GM12878 (cell line): ENCODE data around the gene LMOD1. TPM values are rescaled to one million over a fixed set of nuclear protein-coding genes. Genes with fewer than 3 reads are reported as not detected.

ENCODE experiments used
- ATF2 ChIP-seq: IDR thresholded peaks from 2 replicates; pipeline ENCODE4 v1.6.1; 2012; ENCODE audit warnings: low read length, inconsistent platforms
- ATF3 ChIP-seq: IDR thresholded peaks from 2 replicates; pipeline ENCODE4 v1.6.1; 2011; ENCODE audit warnings: low read depth, mild to moderate bottlenecking, low read length, moderate library complexity, borderline replicate concordance; ENCODE audit errors: extremely low read depth
- BCL11A ChIP-seq: IDR thresholded peaks from 2 replicates; pipeline ENCODE4 v1.6.1; 2011; ENCODE audit warnings: low read depth, low read length
- CREB1 ChIP-seq: IDR thresholded peaks from 2 replicates; pipeline ENCODE4 v1.6.1; 2012; ENCODE audit warnings: low read depth, mild to moderate bottlenecking, inconsistent platforms
- CREM ChIP-seq: IDR thresholded peaks from 2 replicates; pipeline ENCODE4 v1.6.1; 2014; ENCODE audit warnings: antibody characterized with exemption, low read depth
- EED ChIP-seq: sonication (generic); IDR thresholded peaks from 2 replicates; pipeline ENCODE4 v1.6.1; 2016; ENCODE audit warnings: antibody characterized with exemption, low read depth
- GATAD2B ChIP-seq: fragments of 450-650 bp; conservative IDR thresholded peaks from 2 replicates; pipeline ENCODE4 v1.6.1; 2017; ENCODE audit warnings: low read depth, mild to moderate bottlenecking, moderate library complexity
- IKZF2 ChIP-seq, 2 experiments: fragments of 450-650 bp; IDR thresholded peaks; 2 replicates each; pipeline ENCODE4 v1.6.1; 2017; ENCODE audit warnings: mild to moderate bottlenecking in 2 of 2, moderate library complexity in 2 of 2
- JUNB ChIP-seq: IDR thresholded peaks from 2 replicates; pipeline ENCODE4 v1.6.1; 2016; ENCODE audit warnings: antibody characterized with exemption, mild to moderate bottlenecking
- KAT2A ChIP-seq: conservative IDR thresholded peaks from 2 replicates; pipeline ENCODE4 v1.6.1; 2011; ENCODE audit warnings: low read depth, low read length; ENCODE audit not compliant: control insufficient read depth
- NFXL1 ChIP-seq: fragments of 450-650 bp; IDR thresholded peaks from 2 replicates; pipeline ENCODE4 v1.6.1; 2017; ENCODE audit warnings: antibody characterized with exemption, mild to moderate bottlenecking, borderline replicate concordance
- NFYA ChIP-seq: IDR thresholded peaks from 2 replicates; pipeline ENCODE4 v1.6.1; 2011; ENCODE audit warnings: low read depth, mild to moderate bottlenecking, low read length, improper control_type of control experiment, borderline replicate concordance
- POU2F2 ChIP-seq: IDR thresholded peaks from 3 replicates; pipeline ENCODE4 v1.6.1; 2011; ENCODE audit warnings: low read depth, mild to moderate bottlenecking, low read length, borderline replicate concordance
- RAD51 ChIP-seq: fragments of 450-650 bp; IDR thresholded peaks from 2 replicates; pipeline ENCODE4 v1.6.1; 2016; ENCODE audit warnings: moderate library complexity, mild to moderate bottlenecking, inconsistent platforms
- RELB ChIP-seq: fragments of 450-650 bp; IDR thresholded peaks from 2 replicates; pipeline ENCODE4 v1.6.1; 2017; ENCODE audit warnings: low read depth, mild to moderate bottlenecking, moderate library complexity
- ZNF592 ChIP-seq: fragments of 450-650 bp; IDR thresholded peaks from 2 replicates; pipeline ENCODE4 v1.6.1; 2017; ENCODE audit warnings: mild to moderate bottlenecking, moderate library complexity
- ZNF622 ChIP-seq: fragments of 450-650 bp; IDR thresholded peaks from 2 replicates; pipeline ENCODE4 v1.6.1; 2017; ENCODE audit warnings: mild to moderate bottlenecking, inconsistent platforms
- polyA plus RNA-seq, 11 experiments: library from polyadenylated mRNA; depleted of rRNA in 4 of 11; unstranded in 6 of 11; stranded (reverse) in 5 of 11; fragments of >200 nt; fragmentation: Nextera tagmentation in 4 of 11; fragmentation: Illumina TruSeq in 1 of 11; extraction: Ambion mirVana in 4 of 11; extraction: Trizol in 1 of 11; gene quantifications; 1 replicate in 1 of 11; 2 replicates in 10 of 11; pipeline versions ENCODE4 v1.2.1 to v1.2.3, GENCODE V29; 2011 to 2016; ENCODE audit warnings: inconsistent platforms in 2 of 11, missing spikeins in 2 of 11, low read depth in 1 of 11
- total RNA-seq, 4 experiments: library from RNA; depleted of rRNA in 3 of 4; stranded (reverse); fragments of >200 nt in 3 of 4; fragmentation: Illumina TruSeq in 1 of 4; extraction: Trizol in 1 of 4; gene quantifications; 2 replicates each; pipeline versions ENCODE4 v1.2.1 to v1.2.3, GENCODE V29; 2013 to 2021
- TF ChIP-seq, protein P1 (sequence below): fragments of 150-350 bp; IDR thresholded peaks from 2 replicates; pipeline ENCODE4 v1.6.1; 2016; ENCODE audit warnings: low read depth, low read length

Gene LMOD1
- total and polyA plus RNA-seq, 10 of the 15 experiments (the other 5 are each of a cell fraction or from before 2014, with no cell fraction given): 0.15 TPM; not detected in 9

DNA sequence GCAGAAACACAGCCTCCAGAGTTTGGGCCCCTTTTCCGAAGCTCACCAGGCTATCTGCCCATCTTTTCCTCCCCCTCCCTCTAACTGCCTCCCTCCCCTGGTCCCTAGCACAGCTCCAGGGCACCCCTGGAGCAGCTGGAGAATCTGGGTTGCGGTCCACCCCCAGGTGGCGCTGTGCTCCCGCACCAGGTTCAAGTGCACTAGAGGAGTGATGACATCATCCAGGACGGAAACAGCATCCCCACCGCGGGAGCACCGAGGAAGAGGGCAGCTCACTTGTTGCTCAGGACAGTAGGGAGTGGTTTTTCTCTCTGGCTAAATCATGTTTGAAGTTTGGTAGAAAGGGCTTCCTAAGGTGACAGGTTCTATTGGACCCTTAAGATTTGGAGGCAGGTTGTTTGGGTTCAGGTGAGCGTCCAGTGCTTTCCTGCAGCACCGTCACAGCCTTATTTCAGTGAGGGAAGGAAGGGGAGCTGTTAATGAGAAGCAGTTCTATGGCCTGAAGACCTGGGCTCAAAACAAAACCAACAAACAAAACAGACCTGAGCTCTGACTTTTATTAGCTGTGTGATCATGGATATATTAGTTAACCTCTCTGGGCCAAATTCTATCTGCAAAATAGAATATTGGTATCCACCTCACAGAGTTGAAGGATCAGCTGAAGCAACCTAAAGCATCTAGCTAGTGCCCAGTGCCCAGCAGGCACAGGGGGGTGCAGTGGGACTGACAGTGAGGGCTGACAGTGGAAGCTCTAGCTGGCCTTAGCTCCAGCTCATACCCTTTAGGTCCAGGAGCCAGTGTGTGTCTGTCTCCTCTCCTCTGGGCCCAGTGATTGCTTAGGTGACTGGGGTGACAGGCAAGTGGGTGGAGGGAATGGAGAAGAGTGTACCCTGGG lies 50.2 kb downstream of the LMOD1 start (continued):
- TF ChIP-seq, protein P1, sequence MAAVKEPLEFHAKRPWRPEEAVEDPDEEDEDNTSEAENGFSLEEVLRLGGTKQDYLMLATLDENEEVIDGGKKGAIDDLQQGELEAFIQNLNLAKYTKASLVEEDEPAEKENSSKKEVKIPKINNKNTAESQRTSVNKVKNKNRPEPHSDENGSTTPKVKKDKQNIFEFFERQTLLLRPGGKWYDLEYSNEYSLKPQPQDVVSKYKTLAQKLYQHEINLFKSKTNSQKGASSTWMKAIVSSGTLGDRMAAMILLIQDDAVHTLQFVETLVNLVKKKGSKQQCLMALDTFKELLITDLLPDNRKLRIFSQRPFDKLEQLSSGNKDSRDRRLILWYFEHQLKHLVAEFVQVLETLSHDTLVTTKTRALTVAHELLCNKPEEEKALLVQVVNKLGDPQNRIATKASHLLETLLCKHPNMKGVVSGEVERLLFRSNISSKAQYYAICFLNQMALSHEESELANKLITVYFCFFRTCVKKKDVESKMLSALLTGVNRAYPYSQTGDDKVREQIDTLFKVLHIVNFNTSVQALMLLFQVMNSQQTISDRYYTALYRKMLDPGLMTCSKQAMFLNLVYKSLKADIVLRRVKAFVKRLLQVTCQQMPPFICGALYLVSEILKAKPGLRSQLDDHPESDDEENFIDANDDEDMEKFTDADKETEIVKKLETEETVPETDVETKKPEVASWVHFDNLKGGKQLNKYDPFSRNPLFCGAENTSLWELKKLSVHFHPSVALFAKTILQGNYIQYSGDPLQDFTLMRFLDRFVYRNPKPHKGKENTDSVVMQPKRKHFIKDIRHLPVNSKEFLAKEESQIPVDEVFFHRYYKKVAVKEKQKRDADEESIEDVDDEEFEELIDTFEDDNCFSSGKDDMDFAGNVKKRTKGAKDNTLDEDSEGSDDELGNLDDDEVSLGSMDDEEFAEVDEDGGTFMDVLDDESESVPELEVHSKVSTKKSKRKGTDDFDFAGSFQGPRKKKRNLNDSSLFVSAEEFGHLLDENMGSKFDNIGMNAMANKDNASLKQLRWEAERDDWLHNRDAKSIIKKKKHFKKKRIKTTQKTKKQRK: no peak
- TF ChIP-seq ZNF592 (no peak), ATF3 (0 out of 2 replicates have a peak, but pooled peaks have one; percentile 3), NFXL1 (peak; percentile 96), ZNF622 (no peak), NFYA (no peak), RAD51 (no peak), EED (peak; percentile 49; the same call in 1 of the 2 replicates), GATAD2B (peak; percentile 47; the same call in 1 of the 2 replicates), KAT2A (no peak), ATF2 (peak; percentile 97), RELB (no peak), JUNB (peak; percentile 56; the same call in 1 of the 2 replicates), IKZF2 (IDR thresholded peaks at IDR 0.05) (peak; percentile 43 to 51; a peak in 2 of 4 replicates), POU2F2 (peak; percentile 40; the same call in 1 of the 3 replicates), BCL11A (no peak), CREM (peak; percentile 67; the same call in 1 of the 2 replicates), CREB1 (peak; percentile 80; the same call in 1 of the 2 replicates)
